Endothelial cell of umbilical vein (primary cell): ENCODE results near the gene GLOD4. TPM values are rescaled to one million over a fixed set of nuclear protein-coding genes. Genes with fewer than 3 reads are reported as not detected.

ENCODE experiments used
- BruUV-seq: library from RNA; stranded (reverse); fragments of 400-500 nt; replicated peaks from 2 replicates; lab custom pipeline; 2021; lab: Mats Ljungman, UMichigan
- CTCF ChIA-PET: fragments of 300-600, 350-600 bp; sonication (Branson Sonifier 250); formaldehyde crosslinking; loops from one replicate; lab custom pipeline; 2021; ENCODE audit warnings: antibody characterized with exemption, inconsistent platforms; lab: Charles Lee
- POLR2A ChIA-PET: fragments of 300-600, 350-600 bp; sonication (Branson Sonifier 250); formaldehyde crosslinking; loops from one replicate; lab custom pipeline; 2021; ENCODE audit warnings: antibody characterized with exemption, inconsistent platforms; lab: Charles Lee
- DNase-seq: peaks from one replicate; pipeline ENCODE4 v3.0.0-alpha.2; 2011; ENCODE audit warnings: low read depth, low spot score
- FAIRE-seq: peaks from 2 replicates; lab custom pipeline; 2011; peaks lifted over from hg19 to GRCh38; lab: Jason Lieb, UNC
- H2AFZ ChIP-seq: 2 replicates; pipeline ENCODE4 v1.6.0; 2012; ENCODE audit warnings: low read depth, low read length, control low read depth, inconsistent platforms
- H3K27ac ChIP-seq: 2 replicates; pipeline ENCODE4 v1.5.1; 2011; ENCODE audit warnings: low read depth, mild to moderate bottlenecking, control low read depth, low read length, moderate library complexity; ENCODE audit not compliant: insufficient read depth
- H3K27me3 ChIP-seq, 2 experiments: 2 replicates each; pipeline versions ENCODE4 v1.6.0 to v1.6.1; 2011; ENCODE audit warnings: low read length in 2 of 2, mixed read lengths in 1 of 2; ENCODE audit not compliant: control insufficient read depth in 2 of 2, insufficient read depth in 2 of 2
- H3K36me3 ChIP-seq, 2 experiments: 2 replicates in 1 of 2; 3 replicates in 1 of 2; pipeline ENCODE4 v1.5.1; 2011; ENCODE audit warnings: low read length in 2 of 2, mild to moderate bottlenecking in 1 of 2, moderate library complexity in 1 of 2; ENCODE audit not compliant: control insufficient read depth in 2 of 2, insufficient read depth in 2 of 2; ENCODE audit errors: extremely low read depth in 1 of 2
- H3K4me1 ChIP-seq: 3 replicates; pipeline ENCODE4 v1.5.1; 2011; ENCODE audit warnings: mild to moderate bottlenecking, low read length; ENCODE audit not compliant: control insufficient read depth, insufficient read depth; ENCODE audit errors: extremely low read depth
- H3K4me2 ChIP-seq: 2 replicates; pipeline ENCODE4 v1.6.1; 2011; ENCODE audit warnings: low read length, control low read depth, mixed read lengths; ENCODE audit not compliant: insufficient read depth
- H3K4me3 ChIP-seq, 3 experiments: fragments of 200-600 bp in 1 of 3; sonication (generic), shearing (Covaris generic) in 1 of 3; replicated peaks in 1 of 3; 2 replicates each; pipeline ENCODE4 v1.5.1; 2011 to 2016; ENCODE audit warnings: control low read depth in 3 of 3, low read length in 3 of 3, mild to moderate bottlenecking in 2 of 3, inconsistent platforms in 1 of 3, low read depth in 1 of 3, moderate library complexity in 1 of 3; ENCODE audit not compliant: insufficient read depth in 1 of 3
- H3K79me2 ChIP-seq: 2 replicates; pipeline ENCODE4 v1.6.0; 2012; ENCODE audit warnings: low read length, inconsistent platforms; ENCODE audit not compliant: control insufficient read depth, insufficient read depth
- H3K9ac ChIP-seq: replicated peaks from 2 replicates; pipeline ENCODE3; 2011; ENCODE audit warnings: low read length, control low read depth; ENCODE audit not compliant: insufficient read depth; ENCODE audit errors: extremely low read depth
- H3K9me1 ChIP-seq: replicated peaks from 3 replicates; pipeline ENCODE4 v1.6.0; 2011; ENCODE audit warnings: mild to moderate bottlenecking, low read length; ENCODE audit not compliant: control insufficient read depth, insufficient read depth; ENCODE audit errors: extremely low read depth
- H3K9me3 ChIP-seq: replicated peaks from 2 replicates; pipeline ENCODE4 v1.5.1; 2012; ENCODE audit warnings: low read length, inconsistent platforms; ENCODE audit not compliant: control insufficient read depth, insufficient read depth
- H4K20me1 ChIP-seq: replicated peaks from 2 replicates; pipeline ENCODE3; 2011; ENCODE audit warnings: mild to moderate bottlenecking, low read length; ENCODE audit not compliant: control insufficient read depth, insufficient read depth; ENCODE audit errors: extremely low read depth
- EZH2 ChIP-seq: IDR thresholded peaks from 2 replicates; pipeline ENCODE4 v1.6.1; 2012; ENCODE audit warnings: borderline replicate concordance, low read depth, mild to moderate bottlenecking, moderate library complexity, low read length, inconsistent platforms; ENCODE audit not compliant: severe bottlenecking
- FOS ChIP-seq: IDR thresholded peaks from 2 replicates; pipeline ENCODE4 v1.6.1; 2011; ENCODE audit warnings: mild to moderate bottlenecking, low read length, moderate library complexity, borderline replicate concordance; ENCODE audit not compliant: insufficient read depth
- GATA2 ChIP-seq: IDR thresholded peaks from 2 replicates; pipeline ENCODE4 v1.7.0; 2011; ENCODE audit warnings: low read depth, mild to moderate bottlenecking, moderate library complexity, mixed read lengths, low read length; ENCODE audit not compliant: insufficient read length, insufficient read depth
- JUN ChIP-seq: IDR thresholded peaks from 2 replicates; pipeline ENCODE4 v1.6.1; 2011; ENCODE audit warnings: borderline replicate concordance, low read depth; ENCODE audit not compliant: insufficient read length, insufficient read depth
- MYC ChIP-seq: IDR thresholded peaks from one replicate; pipeline ENCODE4 v1.6.1; 2011; ENCODE audit warnings: mild to moderate bottlenecking, low read depth, low read length
- POLR2A ChIP-seq: IDR thresholded peaks from 2 replicates; pipeline ENCODE4 v1.6.1; 2012; ENCODE audit warnings: low read depth, mild to moderate bottlenecking, control low read depth, low read length
- POLR2AphosphoS5 ChIP-seq: IDR thresholded peaks from 2 replicates; pipeline ENCODE4 v1.6.1; 2012; ENCODE audit warnings: low read depth, mild to moderate bottlenecking, control low read depth, low read length, moderate library complexity; ENCODE audit not compliant: insufficient read depth
- dilution Hi-C: fragments of 300-500 bp; cut with MboI; formaldehyde crosslinking; loops from one replicate; pipeline ENCODE4 v1.15.0; 2019; ENCODE audit warnings: low sequenced_read_pairs; ENCODE audit not compliant: extremely low pct_ligation_motif_present
- intact Hi-C: fragments of 100-400 bp; cut with micrococcal nuclease; formaldehyde crosslinking; loops from one replicate; pipeline ENCODE4 v1.10.0; 2022
- polyA plus RNA-seq, 4 experiments: library from polyadenylated mRNA; depleted of rRNA in 3 of 4; stranded (reverse) in 3 of 4; unstranded in 1 of 4; fragments of >200 nt; gene quantifications; 2 replicates each; pipeline versions ENCODE4 v1.2.1 to v1.2.3, GENCODE V29; 2011 to 2012; ENCODE audit warnings: missing spikeins in 1 of 4
- total RNA-seq: library from RNA; stranded (reverse); gene quantifications from 2 replicates; pipeline ENCODE4 v1.2.3, GENCODE V29; 2021
- TF ChIP-seq, protein P1 (sequence below), 2 donors: IDR thresholded peaks; 1 replicate in 1 of 2; 2 replicates in 1 of 2; pipeline ENCODE4 v1.5.1; 2011; ENCODE audit warnings: low read length in 2 of 2, mild to moderate bottlenecking in 2 of 2, moderate library complexity in 2 of 2, control low read depth in 1 of 2, inconsistent platforms in 1 of 2, low read depth in 1 of 2; ENCODE audit not compliant: insufficient read depth in 1 of 2; ENCODE audit errors: extremely low read depth in 1 of 2
- TF ChIP-seq, protein P2 (sequence below): IDR thresholded peaks from 2 replicates; pipeline ENCODE4 v1.6.1; 2011; ENCODE audit not compliant: insufficient read depth, insufficient read length

The GLOD4 gene
- total and polyA plus RNA-seq, 2 donors (not counting 3 experiments of a cell fraction or from before 2014, with no cell fraction given) = 41.3 to 84.2 TPM

DNA sequence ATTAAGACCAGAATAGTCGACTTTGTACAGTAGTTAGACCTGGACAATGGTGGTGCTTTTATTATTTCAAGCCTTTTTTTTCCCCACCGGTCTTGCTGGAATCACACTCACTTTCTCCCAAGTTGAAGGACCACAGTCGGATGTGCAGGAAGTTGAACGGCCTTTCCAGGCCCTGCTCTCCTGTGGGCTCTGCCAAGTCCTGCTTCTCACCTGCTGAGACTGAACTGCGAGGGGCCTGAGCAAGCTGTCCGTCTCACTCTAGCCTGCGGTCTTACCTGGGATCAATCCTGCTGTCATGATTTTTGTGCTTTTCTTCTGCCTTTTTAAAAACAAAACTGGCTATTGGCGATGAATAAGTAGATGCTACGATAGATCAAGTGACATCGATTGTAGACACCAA is 48.3 kb downstream of the GLOD4 start:
- TF ChIP-seq, protein P1, sequence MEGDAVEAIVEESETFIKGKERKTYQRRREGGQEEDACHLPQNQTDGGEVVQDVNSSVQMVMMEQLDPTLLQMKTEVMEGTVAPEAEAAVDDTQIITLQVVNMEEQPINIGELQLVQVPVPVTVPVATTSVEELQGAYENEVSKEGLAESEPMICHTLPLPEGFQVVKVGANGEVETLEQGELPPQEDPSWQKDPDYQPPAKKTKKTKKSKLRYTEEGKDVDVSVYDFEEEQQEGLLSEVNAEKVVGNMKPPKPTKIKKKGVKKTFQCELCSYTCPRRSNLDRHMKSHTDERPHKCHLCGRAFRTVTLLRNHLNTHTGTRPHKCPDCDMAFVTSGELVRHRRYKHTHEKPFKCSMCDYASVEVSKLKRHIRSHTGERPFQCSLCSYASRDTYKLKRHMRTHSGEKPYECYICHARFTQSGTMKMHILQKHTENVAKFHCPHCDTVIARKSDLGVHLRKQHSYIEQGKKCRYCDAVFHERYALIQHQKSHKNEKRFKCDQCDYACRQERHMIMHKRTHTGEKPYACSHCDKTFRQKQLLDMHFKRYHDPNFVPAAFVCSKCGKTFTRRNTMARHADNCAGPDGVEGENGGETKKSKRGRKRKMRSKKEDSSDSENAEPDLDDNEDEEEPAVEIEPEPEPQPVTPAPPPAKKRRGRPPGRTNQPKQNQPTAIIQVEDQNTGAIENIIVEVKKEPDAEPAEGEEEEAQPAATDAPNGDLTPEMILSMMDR (IDR thresholded peaks at IDR 0.05; ENCODE audit: extremely low read depth in 1 of 2, insufficient read depth in 1 of 2, low read depth in 1 of 2, low read length in 2 of 2) = no peak
- TF ChIP-seq POLR2AphosphoS5 = no peak
- TF ChIP-seq, protein P2, sequence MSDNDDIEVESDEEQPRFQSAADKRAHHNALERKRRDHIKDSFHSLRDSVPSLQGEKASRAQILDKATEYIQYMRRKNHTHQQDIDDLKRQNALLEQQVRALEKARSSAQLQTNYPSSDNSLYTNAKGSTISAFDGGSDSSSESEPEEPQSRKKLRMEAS = no peak
- no peak for TF ChIP-seq GATA2
- no peak for TF ChIP-seq JUN
- TF ChIP-seq POLR2A = no peak
- no peak for TF ChIP-seq MYC
- no peak for TF ChIP-seq FOS
- no peak for TF ChIP-seq EZH2
- H3K9ac ChIP-seq = peak overlapping the region; percentile 76
- intact Hi-C loops (loop anchor here (1.0 kb wide), 1 partner anchor 19 kb away; the partner anchor contains the start of gene GEMIN4), dilution Hi-C loops (no loop called here)
- H3K36me3 ChIP-seq = peaks cover 0 to 7% of the 10 kb centered on the region in 2 experiments
- DNase-seq (no peak), FAIRE-seq (no peak)
- BruUV-seq = TSS peak; percentile 32
- H3K27ac ChIP-seq = peak overlapping the region; percentile 46
- H2AFZ ChIP-seq = peak overlapping the region; percentile 82
- peak overlapping the region; percentile 98 for H3K4me2 ChIP-seq
- H3K9me3 ChIP-seq = no peaks in the 10 kb centered on the region
- CTCF ChIA-PET = interaction anchor here (1.0 to 1.7 kb wide), 5 partner anchors 12 to 323 kb away, joined by 3 to 8 read pairs (median 4); no protein-coding TSS in a partner anchor
- H3K79me2 ChIP-seq = peaks cover 35% of the 10 kb centered on the region
- no peaks in the 10 kb centered on the region for H3K27me3 ChIP-seq
- H3K9me1 ChIP-seq = no peaks in the 10 kb centered on the region
- H3K4me1 ChIP-seq = peaks cover 15% of the 10 kb centered on the region
- H3K4me3 ChIP-seq = peak overlapping the region; percentile 87 to 98 (median 91)
- no peaks in the 10 kb centered on the region for H4K20me1 ChIP-seq
- POLR2A ChIA-PET = no interaction called here
